ENCODE measurements around the gene OXNAD1.

DNA sequence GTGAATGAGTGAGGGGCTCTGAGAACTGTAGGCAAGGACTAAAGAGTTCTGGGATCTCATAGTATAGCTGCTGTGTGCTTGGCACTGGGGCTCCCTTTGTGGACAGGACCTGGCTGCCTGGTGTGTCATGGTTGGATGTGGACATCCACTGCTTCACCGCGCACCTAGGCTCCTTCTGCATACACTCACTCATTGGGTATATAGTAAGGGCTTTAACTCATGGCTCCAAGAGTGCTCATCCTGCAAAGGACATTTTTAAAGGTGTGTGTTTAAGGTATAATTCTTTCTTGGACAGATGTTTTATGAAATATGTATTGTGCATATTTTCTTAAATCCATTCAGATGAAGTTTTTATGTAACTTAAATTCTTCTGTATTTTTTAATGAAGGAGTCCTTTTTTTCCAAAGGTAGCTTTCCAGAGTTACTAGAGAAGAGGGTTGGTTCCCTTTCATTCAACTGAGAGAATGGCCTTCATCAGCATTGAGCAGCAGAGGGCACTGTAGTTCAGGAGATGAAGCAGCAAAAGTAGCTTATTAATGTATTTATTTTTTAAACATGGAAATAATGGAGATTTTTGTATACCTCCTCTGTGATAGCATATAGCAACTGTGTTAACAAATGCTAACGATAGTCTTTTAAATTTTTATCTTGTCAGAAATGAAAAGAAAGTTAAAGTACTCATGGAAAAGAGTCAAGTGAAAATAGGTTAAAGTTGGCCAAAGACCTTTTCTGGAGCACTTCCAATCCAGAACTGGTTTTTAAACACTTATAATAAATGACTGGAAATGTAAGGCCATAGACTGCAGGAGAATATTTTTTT lies 25.2 kb downstream of the OXNAD1 start:
- no peak for TF ChIP-seq POLR2A (IDR thresholded peaks at IDR 0.05)
- TF ChIP-seq, protein P1, sequence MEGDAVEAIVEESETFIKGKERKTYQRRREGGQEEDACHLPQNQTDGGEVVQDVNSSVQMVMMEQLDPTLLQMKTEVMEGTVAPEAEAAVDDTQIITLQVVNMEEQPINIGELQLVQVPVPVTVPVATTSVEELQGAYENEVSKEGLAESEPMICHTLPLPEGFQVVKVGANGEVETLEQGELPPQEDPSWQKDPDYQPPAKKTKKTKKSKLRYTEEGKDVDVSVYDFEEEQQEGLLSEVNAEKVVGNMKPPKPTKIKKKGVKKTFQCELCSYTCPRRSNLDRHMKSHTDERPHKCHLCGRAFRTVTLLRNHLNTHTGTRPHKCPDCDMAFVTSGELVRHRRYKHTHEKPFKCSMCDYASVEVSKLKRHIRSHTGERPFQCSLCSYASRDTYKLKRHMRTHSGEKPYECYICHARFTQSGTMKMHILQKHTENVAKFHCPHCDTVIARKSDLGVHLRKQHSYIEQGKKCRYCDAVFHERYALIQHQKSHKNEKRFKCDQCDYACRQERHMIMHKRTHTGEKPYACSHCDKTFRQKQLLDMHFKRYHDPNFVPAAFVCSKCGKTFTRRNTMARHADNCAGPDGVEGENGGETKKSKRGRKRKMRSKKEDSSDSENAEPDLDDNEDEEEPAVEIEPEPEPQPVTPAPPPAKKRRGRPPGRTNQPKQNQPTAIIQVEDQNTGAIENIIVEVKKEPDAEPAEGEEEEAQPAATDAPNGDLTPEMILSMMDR (IDR thresholded peaks at IDR 0.05), result peak; percentile 17 to 79 (median 62)

Measured in body of pancreas (tissue), 4 donors.